GM21723 (cell line): Measurements from ENCODE around the gene AKT2.
A peak's percentile ranks its signal among the peaks of the same experiment; 100 is the strongest.
"Not testable (repeated sequence)": the region's sequence is repeated elsewhere in the genome, so short reads cannot be mapped to it uniquely, and the experiment has no call there.

Experiments
- ATAC-seq: cut with Tn5 transposase; IDR thresholded peaks from one replicate; pipeline ENCODE4 v1.9.1; 2021; ENCODE audit warnings: mild to moderate bottlenecking, moderate library complexity; ENCODE audit not compliant: unreplicated experiment

The AKT2 gene

DNA sequence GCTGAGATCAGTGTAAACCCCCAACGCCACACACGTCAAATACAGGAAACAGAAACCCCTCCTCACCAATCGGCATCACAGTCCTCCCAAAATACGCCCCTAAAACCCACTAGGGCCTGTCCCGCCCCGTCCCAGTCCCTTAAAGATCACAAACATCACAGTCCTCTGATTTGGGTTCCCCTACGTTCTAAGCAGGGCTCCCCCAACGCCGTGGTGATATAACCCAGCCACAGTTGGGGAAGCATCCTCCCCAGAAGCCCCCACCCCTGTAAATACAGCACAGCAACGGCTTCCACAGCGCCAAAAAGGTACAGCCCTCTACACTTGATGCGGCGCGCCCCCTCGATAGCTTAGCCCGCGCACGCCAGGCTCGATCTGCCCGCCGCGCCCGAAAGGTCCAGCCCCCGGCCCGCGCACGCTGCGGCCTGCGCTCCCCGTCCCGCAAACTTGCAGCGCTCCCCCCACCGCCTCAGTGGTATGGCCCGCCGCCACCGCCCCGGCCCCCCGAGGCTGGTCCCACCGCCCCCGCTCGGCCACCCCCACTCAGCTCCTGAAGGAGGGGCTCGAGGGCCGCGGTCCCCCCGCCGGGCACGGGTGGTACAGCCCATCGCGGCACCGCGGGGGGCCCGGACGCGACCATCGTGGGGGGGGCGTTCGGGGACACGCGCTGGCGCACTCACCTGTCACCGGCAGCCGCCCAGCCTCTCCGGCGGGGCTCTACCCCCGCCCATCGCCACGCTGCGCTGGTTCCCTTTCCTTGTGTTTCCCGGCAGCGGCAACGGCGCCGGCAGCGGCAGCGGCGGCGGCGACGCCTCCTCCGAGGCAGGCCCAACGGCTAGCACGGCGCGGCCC is at the start of gene AKT2:
Gene AKT2 (minus strand): TSS at position 845 of the 852 bp plus-strand sequence. CDS start 20,078 bp downstream, outside the sequence.
- peak; percentile 35 for ATAC-seq

DNA sequence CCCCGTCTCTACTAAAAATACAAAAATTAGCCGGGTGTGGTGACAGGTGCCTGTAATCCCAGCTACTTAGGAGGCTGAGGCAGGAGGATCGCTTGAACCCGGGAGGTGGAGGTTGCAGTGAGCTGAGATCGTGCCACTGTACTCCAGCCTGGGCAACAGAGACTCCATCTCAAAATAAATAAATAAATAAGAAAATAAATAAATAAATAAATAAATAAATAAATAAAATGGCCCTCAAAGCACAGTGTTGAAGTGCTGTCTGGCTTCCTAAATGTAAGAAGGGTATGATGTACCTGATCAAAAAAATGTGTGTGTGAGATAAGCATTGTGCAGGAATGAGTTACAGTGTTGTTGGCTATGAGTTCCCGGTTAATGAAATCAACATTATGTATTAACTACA is 47.9 kb upstream of the AKT2 start:
- not testable (repeated sequence) for ATAC-seq

GRCh38 chr19:40332669-40333068 is 47.5 kb upstream of the AKT2 start:
- ATAC-seq: no peak

GRCh38 chr19:40331052-40331451 is 45.9 kb upstream of the AKT2 start:
- no peak for ATAC-seq

DNA sequence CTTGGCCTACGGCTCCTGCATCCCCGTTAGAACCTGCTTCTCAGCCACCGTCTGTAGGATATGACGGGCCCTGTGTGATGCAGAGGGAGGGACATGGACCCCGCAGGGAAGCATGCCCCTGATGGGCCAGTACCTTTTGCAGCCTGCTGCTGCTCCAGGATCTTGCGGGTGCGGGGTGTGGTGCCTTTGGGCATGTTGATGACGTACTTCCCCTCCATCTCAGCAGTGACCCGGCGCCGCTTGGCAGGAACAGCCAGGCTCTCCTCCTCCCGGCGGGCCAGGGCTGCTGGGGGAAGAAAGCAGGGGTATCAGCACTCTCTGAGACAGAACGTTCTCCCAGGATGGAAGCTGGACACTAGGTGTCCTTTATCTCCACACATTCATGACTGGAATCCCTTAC is 41.1 kb upstream of the AKT2 start:
- no peak for ATAC-seq

DNA sequence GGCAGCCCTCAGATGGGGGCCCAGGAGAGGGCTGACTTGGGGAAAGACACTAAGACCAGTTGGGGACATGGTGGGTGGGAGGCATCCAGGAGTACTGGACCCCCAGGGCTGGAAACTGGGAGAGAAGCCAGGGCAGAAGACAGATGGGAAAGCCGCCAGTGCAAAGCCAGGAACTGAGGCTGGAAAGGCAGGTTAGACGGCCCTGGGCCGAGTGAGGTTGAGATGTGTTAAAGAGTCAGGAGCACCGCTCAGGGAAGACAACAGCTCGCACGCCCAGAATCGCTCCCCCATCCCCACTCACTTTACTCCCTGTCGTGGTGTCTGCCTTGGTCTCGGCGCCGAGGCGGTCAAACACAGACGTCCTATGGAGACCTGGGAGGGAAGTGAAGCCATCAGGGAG is 38.6 kb upstream of the AKT2 start:
- no peak for ATAC-seq

DNA sequence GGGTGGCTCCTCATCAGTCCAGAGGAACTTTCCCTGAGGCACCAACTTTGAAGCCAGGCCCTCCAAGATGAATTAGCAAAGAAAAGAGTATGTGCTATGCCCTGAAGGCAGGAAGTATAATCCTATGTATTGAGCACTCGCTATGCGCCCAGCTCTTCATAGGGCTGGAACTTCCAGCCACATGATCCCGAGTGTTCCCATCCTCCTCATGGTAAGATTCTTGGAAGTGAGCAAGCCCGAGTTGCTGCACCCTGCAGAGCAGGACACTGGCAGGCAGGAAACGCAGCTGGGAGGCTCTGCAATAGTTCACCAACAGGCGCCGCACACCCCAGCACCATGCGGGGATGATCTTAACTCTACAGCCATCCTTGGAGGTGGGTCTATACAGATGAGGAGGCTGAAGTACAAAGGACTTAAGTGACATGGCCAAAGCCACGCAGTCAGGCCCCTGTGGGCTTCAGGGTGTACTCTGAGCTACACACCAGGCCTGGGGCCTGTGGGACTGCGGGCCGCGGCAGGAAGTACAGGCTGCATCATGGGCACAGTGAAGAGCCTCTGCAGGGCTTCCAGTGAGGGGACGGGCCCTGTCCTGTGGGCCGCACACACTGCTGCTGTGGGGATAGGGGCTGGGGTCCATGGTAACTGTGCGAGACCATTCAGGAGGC is 37.9 kb upstream of the AKT2 start:
- ATAC-seq: no peak

GRCh38 chr19:40322271-40322610 is 37.1 kb upstream of the AKT2 start:
- no peak for ATAC-seq

DNA sequence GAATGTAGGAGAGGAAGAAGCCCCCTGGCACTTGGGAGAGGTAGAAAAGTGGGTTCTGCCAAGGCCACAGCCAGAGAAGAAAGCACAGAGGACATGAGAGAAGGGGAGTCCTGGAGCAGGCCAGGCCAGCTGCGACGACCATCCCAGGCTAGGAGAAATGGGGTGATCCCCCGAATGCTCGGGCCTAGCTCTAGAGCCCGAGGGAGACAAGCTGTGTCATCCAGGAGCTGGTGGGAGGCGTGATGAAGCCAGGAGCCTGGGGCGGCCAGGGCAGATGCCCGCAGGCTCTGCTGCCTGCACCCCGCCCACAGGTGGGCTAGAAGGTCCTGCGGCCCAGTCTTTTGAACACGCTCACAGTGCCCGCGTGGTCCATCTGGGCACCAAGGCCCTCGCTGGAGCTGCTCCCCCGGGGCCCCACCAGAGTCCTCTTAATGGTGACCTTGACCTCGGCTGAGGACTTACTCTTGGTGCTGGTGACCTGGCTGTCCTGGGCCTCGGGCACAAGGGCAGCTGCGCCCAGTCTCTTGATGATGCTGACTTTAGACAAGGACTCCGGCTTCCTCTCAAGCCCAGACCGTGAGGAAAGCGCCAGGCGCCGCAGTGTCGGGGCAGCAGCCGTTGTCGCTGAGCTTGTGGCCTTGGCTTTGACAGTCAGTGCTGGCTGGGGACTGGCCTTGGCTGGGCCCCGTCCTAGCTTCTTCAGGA is 36.6 kb upstream of the AKT2 start:
- no peak for ATAC-seq

GRCh38 chr19:40321076-40321475 is 35.9 kb upstream of the AKT2 start:
- ATAC-seq: no peak

DNA sequence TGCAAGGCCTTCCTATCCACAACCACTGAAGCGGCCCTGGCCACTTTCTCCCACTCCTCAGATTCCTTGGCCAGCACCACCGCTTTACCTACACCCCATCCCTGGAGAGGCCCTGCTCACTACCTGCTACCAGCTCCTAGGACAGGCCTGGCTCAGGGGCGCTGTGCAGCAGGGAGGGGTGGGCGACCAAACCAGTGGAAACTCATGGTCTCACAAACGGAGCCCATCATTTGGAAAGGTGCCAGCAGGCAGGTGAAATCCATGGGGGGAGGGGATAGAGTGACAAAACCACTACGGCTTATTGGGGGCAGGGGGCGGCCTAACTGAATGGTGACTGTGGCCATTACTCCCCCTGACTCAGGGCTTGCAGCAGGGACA is 35.4 kb upstream of the AKT2 start:
- no peak for ATAC-seq

DNA sequence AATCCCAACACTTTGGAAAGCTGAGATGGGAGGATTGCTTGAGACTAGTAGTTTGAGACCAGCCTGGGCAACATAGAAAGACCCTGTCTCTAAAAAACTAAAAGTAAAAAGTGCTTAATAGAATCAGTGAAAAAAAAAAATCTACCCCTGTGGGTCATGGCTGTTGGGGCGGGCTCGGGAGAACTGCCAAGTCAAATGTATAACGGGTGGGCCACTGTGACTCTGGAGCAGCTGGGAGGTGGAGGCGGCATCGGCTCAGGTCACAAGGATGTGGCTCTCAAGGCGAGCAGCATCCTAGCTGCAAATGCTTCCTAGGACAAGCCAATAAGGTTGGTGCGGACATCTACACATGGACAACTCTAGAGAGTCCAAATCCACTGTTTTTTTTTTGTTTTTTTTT is 32.2 kb upstream of the AKT2 start:
- no peak for ATAC-seq

DNA sequence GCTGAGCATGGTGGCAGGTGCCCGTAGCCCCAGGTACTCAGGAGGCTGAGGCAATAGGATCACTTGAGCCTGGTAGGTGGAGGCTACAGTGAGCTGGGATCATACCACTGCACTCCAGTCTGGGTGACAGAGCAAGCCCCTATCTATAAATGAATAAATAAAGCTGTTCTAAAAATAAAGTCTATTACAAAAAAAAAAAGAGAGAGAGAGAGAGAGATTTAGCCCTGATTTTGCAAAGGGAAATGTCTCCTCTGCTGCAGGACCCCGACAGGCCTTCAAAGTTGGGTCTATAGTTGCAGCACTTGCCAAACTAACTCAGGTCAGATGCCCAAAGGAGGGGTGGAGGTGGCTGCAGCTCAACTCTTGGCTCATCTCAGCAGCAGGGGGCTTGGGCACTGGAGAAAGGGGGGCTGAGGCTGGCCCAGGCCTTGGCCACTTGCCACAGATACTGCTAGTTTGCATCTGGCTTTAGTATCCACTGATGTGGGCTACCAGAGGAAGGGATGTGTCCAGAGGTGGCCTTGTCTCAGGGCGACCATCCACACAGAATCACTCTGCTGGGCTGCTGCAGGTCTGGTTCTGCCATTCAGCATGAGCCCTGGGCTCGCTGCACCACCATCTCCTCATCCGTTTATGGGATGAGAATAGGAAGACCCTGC is 30.8 kb upstream of the AKT2 start:
- no peak for ATAC-seq

- ATAC-seq: no peak
Measured at GRCh38 chr19:40314656-40315055, 29.5 kb upstream of the AKT2 start.

- no peak for ATAC-seq
Measured at GRCh38 chr19:40313229-40313983, 28.3 kb upstream of the AKT2 start.

DNA sequence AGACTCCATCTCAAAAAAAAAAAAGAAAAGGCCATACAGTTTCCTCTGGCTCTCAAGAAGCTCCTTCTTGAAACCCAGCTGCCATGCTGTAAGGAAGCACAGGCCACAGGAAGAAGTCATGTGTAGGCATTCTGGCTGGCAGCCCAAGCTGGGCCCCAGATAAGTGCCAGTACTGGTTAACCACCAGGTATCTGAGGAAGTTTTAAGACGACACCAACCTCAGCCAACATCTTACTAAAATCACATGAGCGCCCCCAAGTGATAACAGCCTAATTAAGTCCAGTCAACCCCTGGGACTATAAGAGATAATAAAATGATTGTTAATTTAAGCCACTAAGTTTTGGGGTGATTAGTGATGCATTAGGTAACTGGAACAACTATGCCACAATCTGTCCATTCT is 27.4 kb upstream of the AKT2 start:
- ATAC-seq: no peak

GRCh38 chr19:40309666-40310065 is 24.5 kb upstream of the AKT2 start:
- no peak for ATAC-seq

DNA sequence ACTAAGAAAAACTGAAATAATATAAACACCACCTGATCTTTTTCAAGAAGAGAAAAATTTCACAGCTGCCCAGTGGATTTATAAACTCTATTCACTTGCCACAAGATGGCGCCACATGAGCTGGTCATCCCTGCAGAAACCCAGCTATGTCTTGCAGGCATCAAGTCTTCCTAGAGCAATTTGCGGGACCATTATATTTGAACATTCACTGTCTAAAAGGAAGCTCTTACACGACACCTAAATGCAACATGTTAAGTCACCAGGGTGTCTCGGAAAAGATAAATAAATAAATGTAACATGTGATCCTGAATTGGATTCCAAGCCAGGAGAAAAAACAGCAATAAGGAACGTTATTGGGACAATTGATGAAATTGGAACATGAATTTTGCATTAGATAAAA is 20.3 kb upstream of the AKT2 start:
- no peak for ATAC-seq

GRCh38 chr19:40304306-40304705 is 19.2 kb upstream of the AKT2 start:
- no peak for ATAC-seq

DNA sequence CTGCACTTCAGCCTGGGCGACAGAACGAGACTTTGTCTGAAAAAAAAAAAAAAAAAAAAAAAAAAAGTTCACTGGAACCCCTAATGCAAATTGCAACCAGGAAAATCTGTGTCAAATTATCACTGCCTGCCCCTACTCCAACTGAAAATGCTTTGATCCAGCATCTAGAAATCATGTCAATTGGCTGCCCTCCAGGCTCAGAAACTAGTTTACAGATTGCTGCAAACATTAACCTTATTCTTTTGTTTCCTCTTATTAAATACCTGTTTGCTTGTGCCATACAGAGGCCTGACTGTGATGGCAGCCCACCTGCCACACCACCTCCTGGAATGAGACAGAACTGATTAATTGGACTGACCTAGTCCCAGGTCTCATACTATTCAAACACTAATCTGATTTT is 18.6 kb upstream of the AKT2 start:
- ATAC-seq: no peak
